C4-2B (cell line): ENCODE measurements around the gene ACSS3.

Source experiments
- H3K27ac ChIP-seq: fragments of 450-650 bp; 2 replicates; pipeline ENCODE4 v1.5.1; 2017
- CTCF ChIP-seq: fragments of 450-650 bp; conservative IDR thresholded peaks from 2 replicates; pipeline ENCODE4 v1.5.1; 2017; ENCODE audit warnings: mild to moderate bottlenecking
- ZFX ChIP-seq: fragments of 450-650 bp; IDR thresholded peaks from 2 replicates; pipeline ENCODE4 v1.6.1; 2017

ACSS3 gene

DNA sequence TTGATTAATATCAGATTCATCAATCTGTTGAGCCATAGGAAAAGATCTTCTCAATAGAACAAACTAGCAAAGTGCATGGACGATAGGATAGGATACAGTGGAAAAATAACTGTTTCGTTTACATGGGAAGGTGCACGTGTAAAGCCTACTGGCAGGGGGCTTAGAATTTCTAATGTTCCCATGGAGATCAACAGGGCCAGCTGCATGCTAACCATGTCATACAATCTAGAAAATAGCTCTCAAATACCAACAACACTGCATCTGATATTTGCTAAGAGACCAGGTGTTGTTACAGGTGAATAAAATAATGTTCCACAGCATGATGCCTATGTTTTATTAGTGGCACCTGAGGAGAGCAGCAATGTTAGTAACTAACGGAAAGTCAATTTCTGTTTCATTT, 72.5 kb downstream of the ACSS3 start:
- TF ChIP-seq CTCF (no peak), ZFX (no peak)
- H3K27ac ChIP-seq, result no peak overlapping the region

- TF ChIP-seq CTCF, result no peak
- TF ChIP-seq ZFX, result no peak
- no peak overlapping the region for H3K27ac ChIP-seq
These were observed 82.0 kb downstream of the ACSS3 start for GRCh38 chr12:81159856-81160255.

- no peak overlapping the region for H3K27ac ChIP-seq
- TF ChIP-seq ZFX, result no peak
- TF ChIP-seq CTCF, result no peak
These were observed 83.8 kb downstream of the ACSS3 start for GRCh38 chr12:81161680-81162079.

DNA sequence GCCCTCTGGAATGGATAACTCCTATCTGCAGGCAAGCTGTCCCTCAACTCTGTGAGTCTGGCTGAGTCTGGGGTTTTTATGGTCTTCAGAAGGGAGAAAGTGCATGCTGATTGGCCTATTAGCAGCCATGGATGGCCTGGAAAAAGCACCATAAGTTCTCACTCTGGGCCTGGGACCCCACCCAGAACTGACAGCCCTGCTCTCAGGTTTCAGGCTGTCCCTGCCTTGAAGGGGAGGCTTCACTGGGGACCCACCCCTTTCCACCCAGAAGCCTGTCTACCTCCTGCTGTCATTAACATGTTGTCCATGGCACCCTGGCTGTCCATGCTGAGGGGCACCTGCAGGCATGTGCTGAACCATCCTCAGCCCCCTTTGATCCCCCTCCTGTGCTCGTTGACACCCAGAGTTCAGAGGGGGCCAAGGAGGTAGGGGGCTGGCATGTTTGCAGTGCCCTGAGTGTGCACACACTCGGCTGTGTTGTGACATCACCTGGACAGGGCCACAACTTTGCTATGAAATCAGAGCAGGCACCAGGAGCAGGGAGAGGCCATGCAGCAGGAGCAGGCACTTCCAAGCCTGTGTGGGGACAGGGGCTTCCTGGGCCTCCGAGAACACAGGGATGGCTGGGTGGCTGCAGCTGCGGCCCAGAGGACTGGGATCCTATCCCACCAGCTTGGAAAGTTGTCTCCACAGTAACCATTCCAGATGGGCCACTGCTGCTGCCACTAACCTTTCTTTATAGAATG, 84.7 kb downstream of the ACSS3 start:
- no peak overlapping the region for H3K27ac ChIP-seq
- TF ChIP-seq ZFX, result no peak
- TF ChIP-seq CTCF, result no peak

GRCh38 chr12:81164827-81165226, 86.9 kb downstream of the ACSS3 start:
- TF ChIP-seq CTCF (no peak), ZFX (no peak)
- no peak overlapping the region for H3K27ac ChIP-seq

DNA sequence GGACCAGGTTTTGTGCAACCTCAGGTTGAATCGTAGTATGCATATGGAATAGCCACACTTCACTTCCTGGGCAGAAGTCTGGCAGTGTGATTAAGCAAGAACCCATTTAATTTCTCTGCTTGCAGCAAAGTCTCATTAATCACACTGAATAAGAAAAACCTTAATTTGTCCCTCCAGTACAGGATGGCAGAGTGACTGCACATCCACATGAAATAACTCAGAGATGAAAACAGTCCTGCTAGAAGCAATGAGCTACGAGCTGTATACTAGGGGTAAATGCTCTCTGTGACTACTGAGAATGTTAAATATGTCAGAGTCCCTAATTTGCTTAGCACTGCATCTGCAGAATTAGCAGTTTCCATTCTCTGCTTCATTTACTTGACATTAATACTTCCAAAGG, 88.9 kb downstream of the ACSS3 start:
- TF ChIP-seq ZFX (no peak), CTCF (no peak)
- H3K27ac ChIP-seq, result no peak overlapping the region

- no peak overlapping the region for H3K27ac ChIP-seq
- TF ChIP-seq ZFX, result no peak
- TF ChIP-seq CTCF, result no peak
These were observed 89.8 kb downstream of the ACSS3 start for GRCh38 chr12:81167694-81168093.
